DND-41 (cell line): Measurements from ENCODE around the gene AK8.

ENCODE experiments used
- CTCF ChIP-seq: IDR thresholded peaks from 2 replicates; pipeline ENCODE4 v1.5.1; 2012; ENCODE audit warnings: borderline replicate concordance, low read length, moderate library complexity, mild to moderate bottlenecking; ENCODE audit not compliant: poor library complexity, severe bottlenecking; ENCODE audit errors: extremely low read depth
- EZH2 ChIP-seq: IDR thresholded peaks from 3 replicates; pipeline ENCODE4 v1.6.1; 2012; ENCODE audit warnings: borderline replicate concordance, low read depth, mild to moderate bottlenecking, moderate library complexity, low read length, inconsistent platforms; ENCODE audit not compliant: severe bottlenecking

GRCh38 chr9:132862533-132862932 is 15.6 kb downstream of the AK8 start:
- no peak for TF ChIP-seq CTCF
- TF ChIP-seq EZH2 = no peak
